NCI-H446 (cell line): Measurements from ENCODE around the gene CGN.
"Not testable (repeated sequence)": the region's sequence is repeated elsewhere in the genome, so short reads cannot be mapped to it uniquely, and the experiment has no call there.

Experiments used
- DNase-seq, 2 experiments: peaks; one replicate each; lab custom pipeline; 2025; lab: John Stamatoyannopoulos, UW

Gene CGN

GRCh38 chr1:151522427-151522826 lies 11.2 kb downstream of the CGN start:
- not testable (repeated sequence) for DNase-seq

- no peak for DNase-seq
These were observed 12.1 kb downstream of the CGN start for GRCh38 chr1:151523326-151523725.

- no peak for DNase-seq
These were observed 13.5 kb downstream of the CGN start for GRCh38 chr1:151524736-151525135.

- no peak for DNase-seq
These were observed 15.7 kb downstream of the CGN start for GRCh38 chr1:151526735-151527525.

GRCh38 chr1:151529211-151529702 lies 18.1 kb downstream of the CGN start:
- DNase-seq: no peak

GRCh38 chr1:151529781-151530180 lies 18.6 kb downstream of the CGN start:
- no peak for DNase-seq

GRCh38 chr1:151530461-151530860 lies 19.3 kb downstream of the CGN start:
- no peak for DNase-seq

GRCh38 chr1:151533870-151534269 lies 22.7 kb downstream of the CGN start:
- no peak for DNase-seq

- peak; percentile 19 to 75 for DNase-seq
These were observed 23.6 kb downstream of the CGN start for GRCh38 chr1:151534662-151535278.

GRCh38 chr1:151535326-151536271 lies 24.4 kb downstream of the CGN start:
- DNase-seq: no peak

- DNase-seq: no peak
These were observed 25.3 kb downstream of the CGN start for GRCh38 chr1:151536499-151536898.

- no peak for DNase-seq
These were observed 25.9 kb downstream of the CGN start for GRCh38 chr1:151537112-151537511.

GRCh38 chr1:151539321-151540020 lies 28.3 kb downstream of the CGN start:
- DNase-seq: peak; percentile 88 to 92

GRCh38 chr1:151540021-151540981 lies 29.1 kb downstream of the CGN start, which contains the start of gene TUFT1:
Gene TUFT1 (plus strand): TSS chr1:151540309. CDS start chr1:151540367, 58 bp downstream.
- peak; percentile 86 to 94 for DNase-seq

- no peak for DNase-seq
These were observed 29.8 kb downstream of the CGN start for GRCh38 chr1:151540982-151541377.

- no peak for DNase-seq
These were observed 30.6 kb downstream of the CGN start for GRCh38 chr1:151541752-151542151.

GRCh38 chr1:151542710-151543129 lies 31.5 kb downstream of the CGN start:
- peak; percentile 56 to 90 for DNase-seq

- no peak for DNase-seq
These were observed 34.4 kb downstream of the CGN start for GRCh38 chr1:151545542-151545941.

GRCh38 chr1:151546011-151546925 lies 35.1 kb downstream of the CGN start:
- no peak for DNase-seq
